Measurements from ENCODE around the gene C15orf39.

The C15orf39 gene

GRCh38 chr15:75206006-75206405 lies 4.3 kb downstream of the C15orf39 start:
- H3K4me2 ChIP-seq (ENCODE audit: low read depth, low read length, poor library complexity, severe bottlenecking): no peak overlapping the region
- H3K36me3 ChIP-seq (ENCODE audit: low read length): no peaks in the 10 kb centered on the region
- no peak overlapping the region for H2AFZ ChIP-seq (ENCODE audit: low read depth, low read length, severe bottlenecking)
- TF ChIP-seq EZH2phosphoT487 (conservative IDR thresholded peaks at IDR 0.05; ENCODE audit: low read length) (no peak), CTCF (IDR thresholded peaks at IDR 0.05; ENCODE audit: insufficient read depth, low read length, poor library complexity, severe bottlenecking) (no peak)
- H3K27ac ChIP-seq (ENCODE audit: low read depth, low read length): no peak overlapping the region
- H4K20me1 ChIP-seq (ENCODE audit: low read depth, low read length): peaks cover 18% of the 10 kb centered on the region
- no peaks in the 10 kb centered on the region for H3K27me3 ChIP-seq (ENCODE audit: low read length)
- no peaks in the 10 kb centered on the region for H3K9me2 ChIP-seq (replicated peaks; ENCODE audit: insufficient read depth, low read length)
- no peak overlapping the region for H3K9ac ChIP-seq (ENCODE audit: low read length)
- no peaks in the 10 kb centered on the region for H3K9me3 ChIP-seq (ENCODE audit: insufficient read depth, low read length)
- no peaks in the 10 kb centered on the region for H3F3A ChIP-seq (ENCODE audit: insufficient read depth)
- no peak overlapping the region for H3K4me3 ChIP-seq (ENCODE audit: insufficient read depth, low read length, poor library complexity, severe bottlenecking)
- peaks cover 76% of the 10 kb centered on the region for H3K79me2 ChIP-seq (ENCODE audit: insufficient read depth, low read length)

GRCh38 chr15:75206803-75207617 lies 5.3 kb downstream of the C15orf39 start:
- no peak overlapping the region for H3K4me3 ChIP-seq (ENCODE audit: insufficient read depth, low read length, poor library complexity, severe bottlenecking)
- H3F3A ChIP-seq (ENCODE audit: insufficient read depth): no peaks in the 10 kb centered on the region
- no peaks in the 10 kb centered on the region for H3K9me3 ChIP-seq (ENCODE audit: insufficient read depth, low read length)
- peaks cover 23% of the 10 kb centered on the region for H4K20me1 ChIP-seq (ENCODE audit: low read depth, low read length)
- TF ChIP-seq EZH2phosphoT487 (conservative IDR thresholded peaks at IDR 0.05; ENCODE audit: low read length) (no peak), CTCF (IDR thresholded peaks at IDR 0.05; ENCODE audit: insufficient read depth, low read length, poor library complexity, severe bottlenecking) (no peak)
- no peak overlapping the region for H3K9ac ChIP-seq (ENCODE audit: low read length)
- H3K27ac ChIP-seq (ENCODE audit: low read depth, low read length): no peak overlapping the region
- H3K4me2 ChIP-seq (ENCODE audit: low read depth, low read length, poor library complexity, severe bottlenecking): no peak overlapping the region
- no peaks in the 10 kb centered on the region for H3K27me3 ChIP-seq (ENCODE audit: low read length)
- H3K9me2 ChIP-seq (replicated peaks; ENCODE audit: insufficient read depth, low read length): no peaks in the 10 kb centered on the region
- peaks cover 76% of the 10 kb centered on the region for H3K79me2 ChIP-seq (ENCODE audit: insufficient read depth, low read length)
- no peak overlapping the region for H2AFZ ChIP-seq (ENCODE audit: low read depth, low read length, severe bottlenecking)
- no peaks in the 10 kb centered on the region for H3K36me3 ChIP-seq (ENCODE audit: low read length)

- Histone ChIP-seq H3K9ac (ENCODE audit: low read length) (no peak overlapping the region), H2AFZ (ENCODE audit: low read depth, low read length, severe bottlenecking) (no peak overlapping the region), H3F3A (ENCODE audit: insufficient read depth) (no peaks in the 10 kb centered on the region), H3K27me3 (ENCODE audit: low read length) (no peaks in the 10 kb centered on the region), H3K36me3 (ENCODE audit: low read length) (no peaks in the 10 kb centered on the region), H3K27ac (ENCODE audit: low read depth, low read length) (no peak overlapping the region), H3K79me2 (ENCODE audit: insufficient read depth, low read length) (peaks cover 69% of the 10 kb centered on the region), H3K9me2 (replicated peaks; ENCODE audit: insufficient read depth, low read length) (no peaks in the 10 kb centered on the region), H3K4me3 (ENCODE audit: insufficient read depth, low read length, poor library complexity, severe bottlenecking) (no peak overlapping the region), H3K4me2 (ENCODE audit: low read depth, low read length, poor library complexity, severe bottlenecking) (no peak overlapping the region), H4K20me1 (ENCODE audit: low read depth, low read length) (peaks cover 23% of the 10 kb centered on the region), H3K9me3 (ENCODE audit: insufficient read depth, low read length) (no peaks in the 10 kb centered on the region)
- TF ChIP-seq CTCF (IDR thresholded peaks at IDR 0.05; ENCODE audit: insufficient read depth, low read length, poor library complexity, severe bottlenecking) (no peak), EZH2phosphoT487 (conservative IDR thresholded peaks at IDR 0.05; ENCODE audit: low read length) (no peak)
Observed at GRCh38 chr15:75207618-75208500, 6.2 kb downstream of the C15orf39 start.

Measured in SU-DHL-6 (cell line).